Stimulated activated CD8-positive, alpha-beta memory T cell treated with anti-CD3 and anti-CD28 coated beads, Interleukin-7, amount 100 ng/mL, for 24 hours (primary cell): Measurements from ENCODE around the gene ZNF595.
"Not testable (repeated sequence)": the region's sequence is repeated elsewhere in the genome, so short reads cannot be mapped to it uniquely, and the experiment has no call there.

Source experiments
- DNase-seq: peaks from one replicate; pipeline ENCODE4 v3.0.0-alpha.2; 2020; ENCODE audit warnings: low read depth

Gene ZNF595

DNA sequence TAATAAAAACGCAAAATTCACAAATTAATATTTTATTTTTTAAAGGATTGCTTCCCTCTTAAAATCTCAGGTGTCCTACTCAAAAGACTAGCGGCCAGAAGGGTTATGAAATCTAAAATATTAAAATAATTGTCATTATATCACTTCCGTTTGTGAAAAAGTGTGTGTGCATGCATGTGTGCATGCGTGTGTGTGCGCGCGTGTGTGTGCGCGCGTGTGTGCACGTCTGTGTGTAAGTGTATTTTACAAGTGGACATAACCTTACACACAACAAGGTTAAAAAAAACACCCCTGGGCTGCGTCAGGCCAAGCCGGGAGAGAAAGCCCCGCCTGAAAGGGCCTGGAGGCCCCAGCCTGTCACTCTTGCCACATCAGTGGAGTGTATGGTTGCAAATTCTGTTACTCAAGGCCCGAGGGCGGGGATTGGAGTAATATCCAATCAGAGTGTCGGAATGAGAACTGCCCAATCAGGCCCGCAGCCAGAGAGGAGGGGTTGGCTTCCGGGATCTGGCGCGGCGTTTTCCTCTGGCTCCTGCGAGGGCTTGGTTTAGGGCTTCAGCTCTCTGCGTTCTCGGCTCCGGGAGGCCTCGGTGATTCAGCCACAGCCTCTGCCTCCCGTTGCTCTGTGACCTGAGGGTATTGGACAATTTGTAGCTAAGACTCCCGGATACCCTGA lies at the start of gene ZNF595:
Gene ZNF595 (plus strand): TSS at position 518 of the 676 bp plus-strand sequence. CDS start 168 bp downstream, outside the sequence.
- DNase-seq, result not testable (repeated sequence)

DNA sequence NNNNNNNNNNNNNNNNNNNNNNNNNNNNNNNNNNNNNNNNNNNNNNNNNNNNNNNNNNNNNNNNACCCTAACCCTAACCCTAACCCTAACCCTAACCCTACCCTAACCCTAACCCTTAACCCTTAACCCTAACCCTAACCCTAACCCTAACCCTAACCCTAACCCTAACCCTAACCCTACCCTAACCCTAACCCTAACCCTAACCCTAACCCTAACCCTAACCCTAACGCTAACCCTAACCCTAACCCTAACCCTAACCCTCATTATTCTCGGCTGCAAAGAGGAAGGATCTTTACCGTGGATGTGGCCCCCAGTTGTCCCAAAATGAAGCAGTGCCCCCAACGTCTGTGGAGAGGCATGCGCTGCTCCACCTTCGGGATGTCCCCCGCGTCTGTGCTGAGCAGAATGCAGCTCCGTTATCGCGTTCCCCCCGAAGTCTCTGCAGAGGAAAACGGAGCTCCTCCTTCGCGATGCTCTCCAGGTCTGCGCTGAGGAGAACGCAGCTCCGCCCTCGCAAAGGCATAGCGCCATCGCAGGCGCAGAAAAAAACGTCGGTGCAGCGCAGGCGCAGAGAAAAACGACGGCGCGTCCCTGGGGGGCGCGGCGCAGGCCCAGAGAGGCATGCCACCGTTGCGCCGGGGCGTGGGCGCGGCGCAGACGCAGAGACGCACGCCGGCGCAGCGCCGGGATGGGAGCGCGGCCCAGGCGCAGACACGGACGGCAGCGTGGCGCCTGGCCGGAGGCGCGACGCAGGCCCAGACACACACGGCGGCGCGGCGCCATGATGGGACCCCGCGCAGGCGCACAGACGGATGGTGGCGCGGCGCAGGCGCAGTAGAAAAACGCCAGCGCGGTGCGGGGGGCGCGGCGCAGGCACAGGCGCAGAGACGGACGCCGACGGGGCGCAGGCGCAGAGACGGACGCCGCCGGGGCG lies 42.9 kb upstream of the ZNF595 start:
- DNase-seq, result not testable (repeated sequence)

DNA sequence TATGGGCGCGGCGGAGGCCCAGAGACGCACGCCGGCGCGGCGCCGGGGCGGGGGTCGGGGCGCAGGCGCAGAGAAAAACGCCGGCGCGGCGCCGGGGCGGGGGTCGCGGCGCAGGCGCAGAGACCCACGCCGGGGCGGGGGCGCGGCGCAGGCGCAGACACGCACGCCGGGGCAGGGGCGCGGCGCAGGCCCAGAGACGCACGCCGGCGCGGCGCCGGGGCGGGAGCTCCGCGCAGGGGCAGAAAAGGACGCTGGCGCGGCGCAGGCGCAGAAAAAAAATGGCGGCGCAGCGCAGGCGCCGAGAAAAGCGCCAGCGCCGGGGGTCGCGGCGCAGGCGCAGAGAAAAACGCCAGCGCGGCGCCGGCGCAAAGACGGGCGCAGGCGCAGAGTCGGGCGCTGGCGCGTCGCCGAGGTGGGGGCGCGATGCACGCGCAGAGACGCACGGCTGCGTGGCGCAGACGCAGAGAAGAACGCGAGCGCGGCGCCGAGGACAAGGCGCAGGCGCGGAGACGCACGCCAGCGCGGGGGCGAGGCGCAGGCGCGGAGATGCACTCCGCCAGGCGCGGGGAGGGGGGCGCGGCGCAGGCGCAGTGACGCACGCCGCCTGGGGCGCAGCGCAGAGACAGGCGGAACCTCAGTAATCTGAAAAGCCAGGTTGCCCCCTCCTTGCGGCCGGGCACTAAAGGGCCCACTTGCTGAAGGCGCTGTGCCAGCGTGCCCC lies 41.9 kb upstream of the ZNF595 start:
- not testable (repeated sequence) for DNase-seq

DNA sequence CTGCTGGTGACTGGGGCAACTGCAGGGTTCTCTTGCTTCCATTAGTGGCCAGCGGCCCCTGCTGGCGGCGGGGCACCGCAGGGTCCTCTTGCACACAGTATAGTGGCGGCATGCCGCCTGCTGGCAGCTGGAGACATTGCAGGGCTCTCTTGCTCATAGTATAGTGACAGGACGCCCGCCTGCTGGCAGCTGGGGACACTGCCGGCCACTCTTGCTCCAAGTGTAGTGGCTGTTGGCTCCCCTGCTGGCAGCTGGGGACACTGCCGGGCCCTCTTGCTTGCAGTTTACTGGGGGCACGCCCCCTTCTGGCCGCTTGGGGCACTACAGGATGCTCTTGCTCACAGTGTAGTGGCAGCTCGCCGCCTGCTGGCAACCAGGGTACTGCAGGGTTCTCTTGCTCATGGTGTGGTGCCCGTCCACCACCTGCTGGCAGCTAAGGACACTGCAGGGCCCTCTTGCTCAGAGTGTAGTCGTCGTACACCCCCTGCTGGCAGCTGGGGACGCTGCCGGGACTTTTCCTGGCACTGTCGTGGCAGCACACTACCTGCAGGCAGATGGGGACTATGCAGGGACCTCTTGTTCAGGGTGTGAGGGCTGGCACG lies 41.2 kb upstream of the ZNF595 start:
- DNase-seq, result not testable (repeated sequence)

DNA sequence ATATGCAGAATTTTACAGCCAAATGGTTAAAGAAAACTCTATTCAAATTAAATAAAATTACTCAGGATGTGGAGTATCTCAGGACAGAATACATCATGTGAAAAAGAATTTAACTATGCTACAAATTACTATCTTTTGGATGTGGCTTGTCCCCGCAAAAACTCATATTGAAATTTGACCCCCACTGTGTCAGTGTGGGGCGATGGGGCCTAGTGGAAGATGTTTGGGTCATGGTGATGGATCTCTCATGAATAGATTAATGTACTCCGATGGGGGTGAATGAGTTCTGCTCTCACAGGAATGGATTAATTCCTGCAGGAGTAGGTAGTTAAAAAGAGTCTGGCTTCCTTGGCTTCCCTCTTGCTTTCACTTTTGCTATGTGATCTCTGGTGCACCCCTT lies 35.0 kb upstream of the ZNF595 start:
- not testable (repeated sequence) for DNase-seq

DNA sequence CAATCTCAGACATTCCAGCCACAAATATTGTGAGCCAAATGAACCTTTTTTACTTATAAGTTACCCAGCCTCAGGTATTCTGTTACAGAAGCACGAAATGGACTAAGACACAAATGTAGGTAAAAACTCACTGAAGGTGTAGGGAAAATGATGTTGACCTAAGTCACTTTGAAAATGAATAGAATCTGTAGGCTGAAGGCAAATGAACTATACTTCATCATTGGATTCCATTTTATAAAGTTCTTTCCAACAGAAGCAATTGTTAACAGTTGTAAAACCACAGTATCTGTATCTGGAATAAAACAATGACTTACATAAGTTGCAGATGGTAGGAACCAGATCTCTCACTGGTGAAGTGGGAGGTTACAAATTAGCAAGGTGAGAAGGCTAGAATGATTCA lies 34.5 kb upstream of the ZNF595 start:
- not testable (repeated sequence) for DNase-seq

DNA sequence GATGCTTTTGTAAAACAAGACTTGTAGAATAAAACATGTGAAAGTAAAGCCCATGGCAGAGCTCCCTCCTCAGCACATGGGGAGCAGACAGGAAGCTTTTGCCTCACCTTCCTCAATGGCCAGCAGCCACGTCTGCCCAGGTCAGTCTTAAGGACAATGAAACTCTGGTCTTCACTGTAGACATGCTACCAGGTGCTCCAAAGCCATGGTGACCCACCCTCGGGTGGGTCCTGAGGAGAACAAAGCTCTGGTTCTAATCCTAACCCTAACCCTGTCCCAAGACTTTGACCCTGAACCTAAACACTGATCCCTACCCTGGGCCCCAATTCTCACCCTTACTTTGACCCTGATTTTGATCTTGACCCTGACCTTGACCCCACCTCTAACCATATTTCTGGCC lies 30.2 kb upstream of the ZNF595 start:
- not testable (repeated sequence) for DNase-seq

DNA sequence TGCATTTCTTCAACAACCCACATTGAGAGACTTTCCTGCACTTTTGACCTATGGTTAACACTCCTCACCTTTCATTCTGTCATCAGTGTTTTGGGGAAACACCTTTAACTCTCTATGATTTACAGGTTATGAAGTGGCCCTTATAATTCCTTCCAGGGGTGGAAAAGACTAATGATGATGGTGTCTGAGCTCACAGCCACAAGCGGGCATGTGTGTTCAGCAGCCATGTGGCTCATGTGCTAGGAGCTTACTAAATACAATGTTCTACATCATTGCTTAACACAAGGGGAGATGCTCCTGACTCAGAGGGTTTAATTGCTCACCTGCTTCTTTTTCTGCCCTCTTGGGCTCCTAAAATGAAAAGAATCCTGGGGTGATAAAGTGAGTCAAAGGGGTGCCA lies 28.8 kb upstream of the ZNF595 start:
- DNase-seq, result not testable (repeated sequence)

DNA sequence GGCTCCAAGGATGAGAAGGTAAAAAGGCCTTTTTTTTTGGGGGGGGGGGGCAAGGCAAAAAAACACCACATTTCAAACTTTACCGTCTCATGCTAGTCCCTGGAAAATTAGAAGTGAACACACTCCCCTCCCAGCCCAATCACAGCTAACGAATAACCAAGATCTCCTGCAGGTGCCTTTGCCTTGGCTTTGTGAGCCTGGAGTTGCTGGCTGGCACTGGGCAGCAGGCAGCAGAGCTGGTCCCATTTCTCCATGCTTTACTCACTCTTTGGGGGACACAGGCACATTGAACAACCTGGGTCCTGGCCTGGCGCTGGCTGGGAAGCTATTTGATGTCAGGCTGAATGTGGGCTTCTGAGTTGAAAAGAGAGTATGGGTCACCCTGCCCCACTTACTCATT lies 25.6 kb upstream of the ZNF595 start:
- DNase-seq, result not testable (repeated sequence)

DNA sequence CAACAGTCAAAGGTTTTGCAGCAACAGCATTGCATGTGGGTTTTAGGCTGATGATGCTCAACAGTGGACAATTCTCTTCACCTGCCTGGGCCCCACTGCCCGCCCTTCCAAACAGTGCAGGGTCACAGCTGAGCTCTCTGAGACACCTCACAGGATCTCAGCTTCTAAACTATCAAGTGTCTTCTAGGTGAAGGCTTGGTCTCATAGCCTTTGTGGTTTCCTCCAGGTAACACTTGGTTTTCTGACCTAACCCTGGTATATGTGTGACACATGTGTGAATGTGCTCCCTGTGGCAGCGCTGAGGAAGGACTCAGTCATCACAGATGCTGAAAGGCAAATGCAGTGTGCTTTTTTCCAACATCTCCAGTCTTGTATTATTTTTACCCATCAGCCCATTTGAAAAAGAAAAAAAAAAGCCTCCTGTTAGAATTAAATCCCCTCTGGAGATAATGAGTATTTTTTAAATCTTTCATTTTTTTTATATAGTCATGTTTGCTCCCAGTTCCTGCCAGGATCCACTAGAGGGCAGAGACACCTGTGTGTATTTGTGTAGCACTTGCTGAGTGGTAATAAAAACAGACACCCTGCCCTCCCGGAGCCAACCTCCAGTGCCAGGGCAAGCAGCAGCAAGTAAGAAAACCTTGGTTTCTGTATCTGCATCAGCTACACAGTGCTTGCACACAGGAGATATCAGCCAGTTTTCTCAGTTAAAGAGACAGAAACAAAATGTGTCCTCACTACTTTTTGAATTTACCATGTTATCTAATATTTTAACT lies 24.2 kb upstream of the ZNF595 start:
- DNase-seq, result not testable (repeated sequence)

DNA sequence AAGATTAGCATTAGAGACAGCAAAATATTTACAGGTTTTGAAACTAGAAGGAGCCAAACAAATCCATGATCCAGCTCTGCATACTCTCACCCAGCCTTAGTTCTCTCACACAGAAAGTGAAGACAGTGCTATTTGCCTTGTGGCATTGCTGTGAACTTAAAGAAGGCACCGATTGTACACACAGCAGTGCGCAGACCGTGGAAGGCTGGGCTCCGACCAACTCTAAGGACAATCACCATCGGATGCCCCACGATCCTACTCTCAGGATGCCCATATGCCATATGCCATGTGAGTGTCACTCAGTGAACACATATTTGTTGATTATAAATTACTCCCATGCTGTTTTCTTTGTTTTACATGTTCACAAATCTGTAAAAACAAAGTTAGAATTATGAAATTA lies 19.8 kb upstream of the ZNF595 start:
- not testable (repeated sequence) for DNase-seq

DNA sequence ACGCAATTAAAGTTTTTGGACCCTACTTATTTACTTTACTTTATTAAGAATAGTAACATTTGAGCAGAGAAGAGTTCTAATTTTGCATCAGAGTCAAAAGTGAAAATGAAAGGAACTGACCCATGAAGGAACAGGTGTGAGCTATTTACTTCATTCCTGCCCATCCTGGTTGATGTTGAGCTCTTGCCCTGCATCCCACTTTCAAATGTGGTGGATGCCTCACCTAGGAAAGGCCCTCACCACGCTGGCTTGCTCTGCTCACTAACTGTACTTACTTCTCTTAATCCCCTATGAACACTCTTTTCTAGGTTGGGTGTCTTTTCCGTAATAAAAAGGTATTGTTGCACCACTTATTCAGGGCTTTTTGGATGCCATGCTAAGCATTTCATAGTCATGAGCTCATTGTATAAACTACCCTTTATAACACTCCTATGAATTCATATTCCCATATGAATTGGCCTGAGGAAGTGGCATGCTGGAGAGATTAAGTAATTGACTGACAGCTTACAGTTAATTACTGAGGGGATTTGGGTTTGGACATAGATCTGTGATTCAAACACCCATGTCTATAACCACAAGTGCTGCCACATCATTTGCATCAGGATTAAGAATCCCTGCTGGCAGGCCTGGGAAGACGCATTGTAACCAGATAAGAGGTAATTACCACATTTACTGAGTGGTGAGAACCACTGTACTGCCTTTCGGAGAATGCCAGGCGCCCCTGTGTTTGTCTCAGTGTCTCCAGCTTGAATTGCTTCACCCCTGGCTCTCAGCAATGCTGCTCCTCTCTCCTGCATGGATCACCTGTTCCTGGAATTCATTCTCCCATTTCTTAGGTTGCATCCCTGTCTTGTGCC lies 16.3 kb upstream of the ZNF595 start:
- not testable (repeated sequence) for DNase-seq

DNA sequence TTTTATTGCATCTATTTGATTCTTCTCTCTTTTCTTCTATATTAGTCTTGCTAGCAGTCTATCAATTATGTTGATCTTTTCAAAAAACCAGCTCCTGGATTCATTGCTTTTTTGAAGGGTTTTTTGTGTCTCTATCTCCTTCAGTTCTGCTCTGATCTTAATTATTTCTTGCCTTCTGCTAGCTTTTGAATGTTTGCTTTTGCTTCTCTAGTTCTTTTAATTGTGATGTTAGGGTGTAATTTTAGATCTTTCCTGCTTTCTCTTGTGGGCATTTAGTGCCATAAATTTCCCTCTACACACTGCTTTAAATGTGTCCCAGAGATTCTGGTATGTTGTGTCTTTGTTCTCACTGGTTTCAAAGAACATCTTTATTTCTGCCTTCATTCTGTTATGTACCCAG lies 14.9 kb upstream of the ZNF595 start:
- DNase-seq, result not testable (repeated sequence)

DNA sequence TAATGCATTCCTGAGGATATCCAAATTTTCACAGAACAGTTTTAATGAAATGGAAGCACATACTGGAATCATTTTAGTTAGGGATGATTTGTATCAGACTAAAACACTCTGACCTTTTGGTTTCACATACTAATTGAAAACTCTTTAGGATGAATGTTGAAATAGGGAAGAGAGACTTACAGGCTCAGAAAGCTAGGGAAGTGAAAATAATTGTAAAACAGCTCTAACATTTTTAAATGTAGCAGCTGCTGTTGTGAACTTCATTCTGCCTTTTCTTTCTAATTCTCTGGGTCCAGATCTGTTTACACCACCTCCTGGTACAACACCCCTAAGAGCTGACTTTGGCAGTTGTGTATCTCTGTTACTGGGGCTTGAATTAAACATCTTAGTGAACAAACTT lies 9.7 kb upstream of the ZNF595 start:
- DNase-seq, result not testable (repeated sequence)

DNA sequence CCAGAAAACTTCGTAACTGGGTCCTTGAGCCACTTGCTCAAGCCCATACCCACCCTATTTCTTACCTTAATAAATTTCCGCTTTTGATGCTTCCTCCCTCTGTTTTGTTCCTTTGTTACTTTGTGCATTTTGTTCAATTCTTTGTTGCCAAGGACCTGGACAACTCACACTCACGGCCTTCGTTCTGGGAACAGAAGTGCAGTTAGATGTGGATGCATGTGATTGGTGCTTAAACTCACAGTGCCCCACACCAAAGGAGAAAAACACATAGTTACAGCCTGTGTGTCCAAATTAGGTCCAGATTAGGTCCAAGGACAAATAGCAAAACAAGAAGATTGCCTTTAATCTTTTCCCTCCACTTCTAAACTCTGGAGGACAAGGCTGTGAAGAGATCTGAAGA lies 1.9 kb upstream of the ZNF595 start:
- not testable (repeated sequence) for DNase-seq

DNA sequence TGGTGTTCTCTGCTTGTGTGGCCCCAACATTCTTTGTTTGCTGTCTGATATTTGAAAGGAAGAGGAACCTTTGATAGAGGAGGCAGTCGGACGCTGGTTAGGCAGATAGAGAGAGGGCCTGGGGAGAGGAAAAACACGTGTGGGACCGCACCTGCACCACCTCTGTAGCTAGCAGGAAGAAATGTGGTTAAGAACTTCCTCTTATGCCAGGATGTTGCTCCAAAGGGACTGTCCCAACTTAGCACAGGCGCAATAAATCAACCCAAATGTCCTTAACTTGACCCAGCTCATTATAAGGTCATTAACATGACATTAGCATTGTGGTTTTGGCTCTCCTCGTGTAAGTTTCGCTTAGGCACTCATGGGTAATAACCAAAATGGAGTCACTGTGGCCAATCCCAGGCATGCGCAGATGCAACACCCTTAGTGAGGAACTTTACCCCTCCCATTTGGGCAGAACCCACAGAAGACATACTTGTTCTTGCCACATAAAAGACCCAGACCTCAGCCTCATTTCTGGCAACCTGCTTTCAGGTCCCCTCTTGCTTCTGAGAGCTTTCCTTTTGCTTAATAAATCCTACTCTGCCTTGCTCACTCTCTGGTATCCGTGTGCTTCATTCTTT lies 1.4 kb upstream of the ZNF595 start:
- not testable (repeated sequence) for DNase-seq

DNA sequence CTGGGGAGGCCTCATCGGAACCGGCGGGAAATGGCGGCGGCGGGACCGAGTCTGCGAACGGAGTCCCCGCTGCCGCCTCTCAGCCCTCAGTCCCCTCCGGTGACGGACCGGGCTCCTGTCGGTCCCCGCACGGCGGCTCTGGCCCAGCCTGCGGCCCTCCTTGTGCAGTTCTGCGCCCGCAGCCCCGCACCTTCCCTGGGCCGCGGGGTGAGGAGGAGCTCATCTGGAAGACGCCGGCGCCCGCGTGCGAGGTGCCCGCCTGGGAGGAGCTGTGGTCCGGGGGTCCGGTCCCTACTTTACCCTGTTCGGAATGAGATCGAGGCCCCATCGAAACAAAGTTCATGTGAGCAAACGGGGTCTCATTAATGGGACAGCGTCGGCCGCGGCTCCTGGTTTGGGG lies 400 bp downstream of the ZNF595 start:
- not testable (repeated sequence) for DNase-seq

DNA sequence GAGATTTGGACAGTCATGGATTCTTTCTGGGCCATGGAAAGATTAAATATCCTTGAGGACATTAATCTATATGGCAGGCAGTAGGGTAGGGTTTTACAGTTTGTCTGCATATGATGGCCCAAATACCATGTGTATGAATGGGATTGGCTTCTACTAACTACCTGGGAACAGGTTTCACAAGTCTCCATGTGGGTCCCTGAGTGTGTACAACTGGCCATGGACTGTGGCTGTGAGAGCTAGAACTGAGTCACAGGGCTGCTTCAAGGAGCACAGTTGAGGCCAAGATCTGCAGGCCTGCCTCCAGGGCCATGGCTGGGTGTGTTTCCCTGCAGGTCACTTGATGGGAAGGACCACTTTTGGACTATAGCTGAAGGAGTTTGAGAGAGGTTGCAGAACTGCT lies 11.6 kb downstream of the ZNF595 start:
- DNase-seq, result not testable (repeated sequence)

DNA sequence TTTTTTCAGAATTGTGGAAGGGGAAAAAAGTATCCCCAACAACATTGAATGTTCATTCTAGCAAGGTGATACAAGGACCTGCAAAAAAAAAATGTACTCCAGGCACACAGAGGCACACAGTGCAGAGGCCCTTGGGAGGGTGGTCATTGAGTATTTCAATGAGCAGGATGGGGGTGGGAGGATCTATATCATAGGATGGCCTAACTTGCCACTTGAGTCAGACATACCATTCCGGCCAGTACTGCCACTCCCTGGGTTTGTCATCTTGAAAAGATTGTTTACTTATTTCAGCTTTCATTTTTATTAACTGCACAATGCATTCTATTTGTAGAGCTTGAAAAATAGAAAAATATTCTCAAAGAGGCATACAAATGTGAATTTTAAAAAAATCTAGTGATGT lies 18.7 kb downstream of the ZNF595 start:
- no peak for DNase-seq

DNA sequence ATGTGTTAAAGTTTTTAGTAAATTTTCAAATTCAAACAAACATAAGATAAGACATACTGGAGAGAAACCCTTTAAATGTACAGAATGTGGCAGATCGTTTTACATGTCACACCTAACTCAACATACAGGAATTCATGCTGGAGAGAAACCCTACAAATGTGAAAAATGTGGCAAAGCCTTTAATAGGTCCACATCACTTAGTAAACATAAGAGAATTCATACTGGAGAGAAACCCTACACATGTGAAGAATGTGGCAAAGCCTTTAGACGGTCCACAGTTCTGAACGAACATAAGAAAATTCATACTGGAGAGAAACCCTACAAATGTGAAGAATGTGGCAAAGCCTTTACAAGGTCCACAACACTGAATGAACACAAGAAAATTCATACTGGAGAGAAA lies 32.8 kb downstream of the ZNF595 start:
- no peak for DNase-seq
